AG04450 (cell line): Measurements from ENCODE around the gene NMNAT3. TPM values are rescaled to one million over a fixed set of nuclear protein-coding genes. Genes with fewer than 3 reads are reported as not detected.
"Not testable (repeated sequence)": the region's sequence is repeated elsewhere in the genome, so short reads cannot be mapped to it uniquely, and the experiment has no call there.

Source experiments
- CTCF ChIA-PET: fragments of 300-600, 350-600 bp; formaldehyde crosslinking; extraction: SDS; loops from one replicate; lab custom pipeline; 2022; ENCODE audit warnings: antibody characterized with exemption, inconsistent platforms; lab: Charles Lee
- POLR2A ChIA-PET: fragments of 350-600 bp; formaldehyde crosslinking; extraction: SDS; loops from one replicate; lab custom pipeline; 2021; ENCODE audit warnings: antibody characterized with exemption, inconsistent platforms; lab: Yijun Ruan, JAX
- DNase-seq: peaks from one replicate; pipeline ENCODE4 v3.0.0-alpha.2; 2011; ENCODE audit warnings: low read depth, low spot score
- H3K27ac ChIP-seq: one replicate; pipeline ENCODE4 v1.5.1; 2012; ENCODE audit warnings: low read depth, low read length, control low read depth
- H3K27me3 ChIP-seq: one replicate; pipeline ENCODE4 v1.6.0; 2012; ENCODE audit warnings: low read length; ENCODE audit not compliant: control insufficient read depth, insufficient read depth
- H3K4me3 ChIP-seq: 2 replicates; pipeline ENCODE4 v1.5.1; 2011; ENCODE audit warnings: mild to moderate bottlenecking, low read depth, low read length, control low read depth
- H3K9me3 ChIP-seq: 2 replicates; pipeline ENCODE4 v1.5.1; 2012; ENCODE audit warnings: low read length; ENCODE audit not compliant: control insufficient read depth, insufficient read depth
- polyA plus RNA-seq: library from polyadenylated mRNA; depleted of rRNA; stranded (reverse); fragments of >200 nt; gene quantifications from 2 replicates; pipeline ENCODE4 v1.2.3, GENCODE V29; 2011
- TF ChIP-seq, protein P1 (sequence below): IDR thresholded peaks from 2 replicates; pipeline ENCODE4 v1.5.1; 2011; ENCODE audit warnings: low read depth, low read length, control low read depth, inconsistent platforms

NMNAT3 gene
- polyA plus RNA-seq, 1 experiment, result 0.22 TPM

DNA sequence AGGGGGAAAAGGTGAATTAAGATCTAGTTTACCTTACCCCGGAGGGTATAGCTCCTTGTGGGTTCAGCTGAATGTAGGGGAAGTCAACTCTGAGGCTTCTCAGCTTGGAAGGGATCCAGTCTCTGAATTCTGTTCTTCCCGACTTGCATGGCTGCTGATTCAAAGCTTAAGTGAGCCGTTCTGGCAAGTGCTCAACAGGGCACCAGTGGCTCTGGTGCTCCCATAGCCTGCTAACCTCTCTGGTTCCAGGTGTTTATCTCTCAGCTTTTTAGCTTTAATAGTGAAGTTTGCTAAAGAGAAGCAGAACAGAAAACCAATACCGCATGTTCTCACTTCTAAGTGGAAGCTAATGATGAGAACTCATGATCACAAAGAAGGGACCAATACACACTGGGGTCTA lies 92.0 kb downstream of the NMNAT3 start:
- TF ChIP-seq, protein P1, sequence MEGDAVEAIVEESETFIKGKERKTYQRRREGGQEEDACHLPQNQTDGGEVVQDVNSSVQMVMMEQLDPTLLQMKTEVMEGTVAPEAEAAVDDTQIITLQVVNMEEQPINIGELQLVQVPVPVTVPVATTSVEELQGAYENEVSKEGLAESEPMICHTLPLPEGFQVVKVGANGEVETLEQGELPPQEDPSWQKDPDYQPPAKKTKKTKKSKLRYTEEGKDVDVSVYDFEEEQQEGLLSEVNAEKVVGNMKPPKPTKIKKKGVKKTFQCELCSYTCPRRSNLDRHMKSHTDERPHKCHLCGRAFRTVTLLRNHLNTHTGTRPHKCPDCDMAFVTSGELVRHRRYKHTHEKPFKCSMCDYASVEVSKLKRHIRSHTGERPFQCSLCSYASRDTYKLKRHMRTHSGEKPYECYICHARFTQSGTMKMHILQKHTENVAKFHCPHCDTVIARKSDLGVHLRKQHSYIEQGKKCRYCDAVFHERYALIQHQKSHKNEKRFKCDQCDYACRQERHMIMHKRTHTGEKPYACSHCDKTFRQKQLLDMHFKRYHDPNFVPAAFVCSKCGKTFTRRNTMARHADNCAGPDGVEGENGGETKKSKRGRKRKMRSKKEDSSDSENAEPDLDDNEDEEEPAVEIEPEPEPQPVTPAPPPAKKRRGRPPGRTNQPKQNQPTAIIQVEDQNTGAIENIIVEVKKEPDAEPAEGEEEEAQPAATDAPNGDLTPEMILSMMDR, result no peak
- CTCF ChIA-PET, result no interaction called here
- Histone ChIP-seq H3K4me3 (no peak overlapping the region), H3K9me3 (no peaks in the 10 kb centered on the region), H3K27me3 (peaks cover 5% of the 10 kb centered on the region), H3K27ac (no peak overlapping the region)
- no peak for DNase-seq
- POLR2A ChIA-PET, result no interaction called here

DNA sequence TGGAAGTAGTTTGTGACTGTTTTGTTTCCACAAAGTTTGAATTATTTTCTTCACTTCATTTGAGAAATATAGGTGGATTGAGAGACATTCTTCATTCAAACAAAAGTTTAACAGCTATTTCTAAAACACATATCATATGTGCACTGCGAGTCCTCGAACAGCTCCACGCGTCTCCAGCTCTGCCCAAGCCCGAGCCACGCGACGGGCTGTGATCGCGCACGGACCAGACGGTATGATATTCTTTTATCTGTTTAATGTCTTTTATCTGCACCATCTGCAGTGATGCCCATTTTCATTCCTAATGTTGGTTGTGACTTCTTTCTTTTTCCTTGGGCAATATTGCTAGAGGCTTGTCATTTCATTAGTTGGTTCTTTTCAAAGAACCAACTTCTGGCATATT lies 94.1 kb downstream of the NMNAT3 start:
- DNase-seq, POLR2A ChIA-PET, CTCF ChIA-PET, H3K27me3 ChIP-seq, H3K9me3 ChIP-seq, H3K4me3 ChIP-seq, H3K27ac ChIP-seq: not testable (repeated sequence)

DNA sequence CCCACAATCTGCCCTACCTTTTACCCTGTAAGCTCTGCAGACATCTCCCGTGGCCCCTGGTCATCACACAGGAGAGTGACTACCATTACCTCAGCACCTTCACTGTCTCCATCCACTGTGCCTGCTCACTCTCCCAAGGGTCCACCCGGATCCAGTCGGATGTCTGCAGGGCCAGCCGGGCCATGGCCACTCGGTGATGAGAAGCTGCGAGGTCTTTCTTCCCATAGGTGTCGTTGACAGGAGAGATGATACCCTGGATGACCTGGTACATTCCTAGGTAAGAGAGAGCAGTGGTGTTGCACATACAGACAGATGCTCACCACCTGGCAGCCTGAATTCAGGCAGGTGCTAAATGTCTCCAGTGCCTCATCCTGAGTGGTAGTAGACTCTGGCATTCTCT lies 99.0 kb downstream of the NMNAT3 start:
- no peak overlapping the region for H3K4me3 ChIP-seq
- H3K9me3 ChIP-seq, result no peaks in the 10 kb centered on the region
- TF ChIP-seq, protein P1, result no peak
- H3K27me3 ChIP-seq, result no peaks in the 10 kb centered on the region
- CTCF ChIA-PET, result no interaction called here
- no peak overlapping the region for H3K27ac ChIP-seq
- POLR2A ChIA-PET, result no interaction called here
- no peak for DNase-seq

DNA sequence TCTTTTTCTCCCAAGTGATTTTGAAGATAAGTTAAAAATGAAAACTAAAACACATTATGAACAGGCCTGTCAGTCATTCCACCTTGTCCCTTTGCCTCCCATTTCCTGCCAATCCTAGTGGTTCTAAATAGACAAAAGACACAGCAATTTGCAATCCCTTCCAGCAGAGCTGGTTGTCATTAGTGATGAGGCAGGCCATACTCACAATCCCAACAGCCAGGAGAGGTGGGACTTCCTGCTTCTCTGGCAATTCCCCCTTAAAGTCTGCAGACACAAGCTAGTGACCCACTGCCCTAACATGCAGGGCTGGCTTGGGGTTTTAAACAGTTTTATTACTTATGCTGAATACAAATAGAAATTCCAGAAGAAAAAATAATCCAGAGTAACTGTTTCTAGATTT lies 99.9 kb downstream of the NMNAT3 start:
- no peak overlapping the region for H3K27ac ChIP-seq
- CTCF ChIA-PET, result no interaction called here
- H3K9me3 ChIP-seq, result no peaks in the 10 kb centered on the region
- no peaks in the 10 kb centered on the region for H3K27me3 ChIP-seq
- TF ChIP-seq, protein P1, result no peak
- H3K4me3 ChIP-seq, result no peak overlapping the region
- DNase-seq, result no peak
- POLR2A ChIA-PET, result no interaction called here

DNA sequence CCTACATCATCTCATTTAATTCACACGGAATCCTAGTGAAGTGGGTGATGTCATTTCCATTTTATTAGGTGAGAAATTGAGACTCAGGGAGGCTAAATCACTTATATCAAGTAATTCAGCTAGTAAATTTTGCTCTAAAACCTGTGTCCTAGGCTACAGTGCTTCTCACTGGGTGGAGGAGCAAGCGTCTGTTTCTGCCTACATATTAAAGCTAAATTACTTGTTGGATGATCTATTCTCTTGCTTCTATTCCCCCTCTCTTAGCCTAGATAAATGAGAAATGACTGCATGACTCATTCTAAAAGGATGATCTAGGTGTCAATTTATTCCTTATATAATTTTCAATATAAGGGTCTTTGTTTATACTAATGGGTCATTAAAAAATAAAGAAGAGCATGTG lies 100.4 kb downstream of the NMNAT3 start:
- H3K27ac ChIP-seq, result no peak overlapping the region
- H3K27me3 ChIP-seq, result no peaks in the 10 kb centered on the region
- TF ChIP-seq, protein P1, result no peak
- POLR2A ChIA-PET, result no interaction called here
- DNase-seq, result no peak
- no peak overlapping the region for H3K4me3 ChIP-seq
- H3K9me3 ChIP-seq, result no peaks in the 10 kb centered on the region
- CTCF ChIA-PET, result interaction anchor here (1.2 to 1.7 kb wide), 2 partner anchors 13 to 15 kb away, joined by 3 to 5 read pairs; no protein-coding TSS in a partner anchor
